Retinal pigment epithelial cell (primary cell): Measurements from ENCODE around the gene OVAAL.

ENCODE experiments used
- DNase-seq: peaks from one replicate; pipeline ENCODE4 v3.0.0-alpha.2; 2010; ENCODE audit warnings: low read depth
- H3K4me3 ChIP-seq: 2 replicates; pipeline ENCODE4 v1.5.1; 2011; ENCODE audit warnings: mild to moderate bottlenecking, low read length, control low read depth, moderate library complexity
- TF ChIP-seq, protein P1 (sequence below): conservative IDR thresholded peaks from 2 replicates; pipeline ENCODE4 v1.5.1; 2011; ENCODE audit warnings: low read depth, low read length, control low read depth, inconsistent platforms

Gene OVAAL

DNA sequence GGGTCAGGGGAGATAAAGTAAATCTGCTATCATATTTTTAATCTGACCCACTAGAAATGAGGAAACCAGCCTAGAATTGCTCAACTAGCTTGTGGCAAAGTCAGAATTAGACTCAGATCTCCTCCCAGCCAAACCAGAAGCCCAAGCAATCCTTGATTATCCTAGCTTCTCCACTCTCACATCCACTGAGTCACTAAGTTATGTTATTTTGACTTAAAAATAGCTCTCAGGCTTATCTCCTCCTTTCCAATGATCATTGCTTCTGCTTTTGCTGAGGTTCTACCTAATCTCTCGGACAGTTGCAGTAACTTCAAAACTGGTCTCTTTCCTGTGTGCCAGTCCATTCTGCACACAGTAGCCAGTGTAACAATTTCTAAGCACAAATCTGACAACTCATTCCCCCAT is 22.9 kb downstream of the OVAAL start:
- DNase-seq: no peak
- no peak overlapping the region for H3K4me3 ChIP-seq
- TF ChIP-seq, protein P1, sequence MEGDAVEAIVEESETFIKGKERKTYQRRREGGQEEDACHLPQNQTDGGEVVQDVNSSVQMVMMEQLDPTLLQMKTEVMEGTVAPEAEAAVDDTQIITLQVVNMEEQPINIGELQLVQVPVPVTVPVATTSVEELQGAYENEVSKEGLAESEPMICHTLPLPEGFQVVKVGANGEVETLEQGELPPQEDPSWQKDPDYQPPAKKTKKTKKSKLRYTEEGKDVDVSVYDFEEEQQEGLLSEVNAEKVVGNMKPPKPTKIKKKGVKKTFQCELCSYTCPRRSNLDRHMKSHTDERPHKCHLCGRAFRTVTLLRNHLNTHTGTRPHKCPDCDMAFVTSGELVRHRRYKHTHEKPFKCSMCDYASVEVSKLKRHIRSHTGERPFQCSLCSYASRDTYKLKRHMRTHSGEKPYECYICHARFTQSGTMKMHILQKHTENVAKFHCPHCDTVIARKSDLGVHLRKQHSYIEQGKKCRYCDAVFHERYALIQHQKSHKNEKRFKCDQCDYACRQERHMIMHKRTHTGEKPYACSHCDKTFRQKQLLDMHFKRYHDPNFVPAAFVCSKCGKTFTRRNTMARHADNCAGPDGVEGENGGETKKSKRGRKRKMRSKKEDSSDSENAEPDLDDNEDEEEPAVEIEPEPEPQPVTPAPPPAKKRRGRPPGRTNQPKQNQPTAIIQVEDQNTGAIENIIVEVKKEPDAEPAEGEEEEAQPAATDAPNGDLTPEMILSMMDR: no peak

DNA sequence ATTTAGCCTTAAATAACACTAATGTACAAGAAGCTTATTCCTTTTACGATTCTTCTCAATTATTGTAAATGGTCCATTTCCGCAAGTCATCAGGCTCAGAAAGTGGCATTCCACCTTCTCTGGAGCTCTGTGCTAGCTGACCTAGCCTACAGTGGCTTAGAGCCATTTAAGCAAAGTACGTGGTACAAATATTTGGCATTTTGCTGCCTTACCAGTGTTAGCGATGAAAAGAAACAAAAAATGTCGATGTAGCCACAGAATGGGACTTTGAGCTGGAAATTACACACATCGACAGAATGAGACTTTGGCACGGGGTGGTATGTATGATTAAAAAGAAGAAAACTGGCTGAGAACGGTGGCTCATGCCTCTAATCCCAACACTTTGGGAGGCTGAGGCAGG is 26.1 kb downstream of the OVAAL start:
- H3K4me3 ChIP-seq: no peak overlapping the region
- TF ChIP-seq, protein P1: no peak
- DNase-seq: no peak

DNA sequence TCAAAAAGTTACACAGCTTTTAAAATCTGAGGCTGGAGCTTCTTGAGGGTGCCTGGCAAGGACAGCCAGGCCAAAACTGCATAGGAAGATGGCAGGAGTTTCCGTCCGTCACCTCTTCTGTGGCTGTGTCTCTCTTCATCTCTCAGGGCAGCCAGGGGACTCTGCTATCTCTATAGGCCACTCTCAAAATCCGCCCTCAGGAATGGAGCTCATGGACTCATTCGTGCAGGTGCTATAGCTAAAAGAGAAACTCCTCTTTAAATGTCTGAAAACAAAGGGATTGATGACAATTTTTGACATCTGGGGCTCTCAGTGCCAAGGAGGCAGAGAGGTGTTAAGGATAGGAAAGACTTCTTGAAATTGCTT is 27.2 kb downstream of the OVAAL start:
- H3K4me3 ChIP-seq: no peak overlapping the region
- TF ChIP-seq, protein P1: no peak
- no peak for DNase-seq

DNA sequence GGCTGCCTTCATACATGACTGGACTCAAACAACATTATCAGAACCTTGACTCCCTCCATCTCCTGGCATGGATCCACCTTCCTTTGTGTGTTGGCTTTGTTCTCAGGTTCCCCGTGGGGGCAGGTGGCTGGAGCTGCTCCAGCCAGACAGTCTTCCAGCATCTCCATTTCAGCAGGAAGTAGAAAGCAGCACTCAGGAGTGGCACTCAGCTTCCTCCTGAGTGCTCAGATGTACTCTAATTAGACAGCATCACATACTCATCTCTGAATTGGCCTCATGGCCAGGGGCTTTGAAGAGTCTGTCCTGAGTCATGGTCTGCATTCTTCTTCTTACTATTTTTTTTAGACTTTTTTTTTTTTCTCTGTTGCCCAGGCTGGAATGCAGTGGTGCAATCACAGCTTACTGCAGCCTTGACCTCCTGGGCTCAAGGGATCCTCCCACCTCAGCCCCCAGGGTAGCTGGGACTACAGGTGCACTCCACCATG is 27.9 kb downstream of the OVAAL start:
- TF ChIP-seq, protein P1: no peak
- DNase-seq: no peak
- no peak overlapping the region for H3K4me3 ChIP-seq

DNA sequence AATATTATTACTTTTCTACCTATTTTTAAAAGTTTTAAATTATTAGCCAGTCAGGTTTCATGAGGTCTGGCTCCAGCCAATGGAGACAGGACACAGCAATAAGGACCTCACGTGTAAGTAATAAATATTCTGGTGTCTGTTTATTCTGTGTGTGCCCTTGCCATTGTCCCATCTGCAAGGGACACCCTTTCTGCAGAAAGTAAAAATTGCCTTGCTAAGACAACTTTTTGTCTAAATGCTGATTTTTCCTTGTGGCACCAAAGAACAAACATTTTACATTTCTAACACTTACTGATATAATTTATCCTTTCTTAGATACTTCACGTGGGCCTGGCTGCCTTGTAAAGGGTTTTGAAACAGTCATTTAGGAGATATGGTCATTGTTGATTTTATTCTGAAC is 29.4 kb downstream of the OVAAL start:
- TF ChIP-seq, protein P1: no peak
- no peak for DNase-seq
- no peak overlapping the region for H3K4me3 ChIP-seq

DNA sequence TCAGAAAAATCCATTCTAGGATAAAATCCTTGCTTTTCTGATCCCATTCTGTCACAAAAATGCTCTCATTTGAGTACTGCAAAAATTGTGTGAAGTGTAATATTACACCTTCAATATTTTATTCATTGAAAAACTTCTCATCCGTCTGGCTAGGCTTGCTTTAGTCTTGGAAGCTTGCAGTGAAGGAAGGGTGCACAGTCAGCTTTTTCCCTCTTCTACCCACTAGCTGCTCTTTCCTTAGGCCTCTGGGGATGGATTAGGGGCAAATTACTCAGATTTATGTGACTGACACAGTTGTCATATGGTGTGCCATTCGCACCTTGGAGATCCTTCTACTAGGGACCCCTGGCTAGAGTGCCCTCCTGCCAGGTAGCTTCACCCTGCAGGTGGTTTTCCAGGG is 32.1 kb downstream of the OVAAL start:
- H3K4me3 ChIP-seq: no peak overlapping the region
- DNase-seq: no peak
- TF ChIP-seq, protein P1: no peak

DNA sequence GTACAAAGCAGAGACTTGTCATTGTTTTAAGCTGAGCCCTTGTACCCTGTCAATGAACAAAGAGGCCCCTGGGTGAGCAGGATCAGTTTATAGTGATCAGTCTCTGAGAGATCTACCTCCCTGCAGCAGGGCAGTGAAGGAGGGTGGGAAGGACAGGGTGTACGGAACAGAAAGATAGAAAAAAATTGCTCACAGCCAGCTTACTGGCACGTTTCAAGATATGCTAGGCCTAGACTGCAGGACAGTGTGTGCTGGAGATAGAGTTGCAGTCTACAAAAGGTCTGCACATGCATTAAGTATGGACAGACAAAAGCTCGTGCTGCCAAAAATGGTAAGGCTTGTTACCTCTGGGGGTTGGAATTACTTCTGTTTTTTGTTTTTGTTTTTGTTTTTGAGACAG is 34.6 kb downstream of the OVAAL start:
- TF ChIP-seq, protein P1: no peak
- no peak overlapping the region for H3K4me3 ChIP-seq
- no peak for DNase-seq
